Fibroblast of gingiva (primary cell): ENCODE data around the gene GNB3.
A peak's percentile ranks its signal among the peaks of the same experiment; 100 is the strongest.

Experiments
- DNase-seq: peaks from one replicate; pipeline ENCODE4 v3.0.0-alpha.2; 2011; ENCODE audit warnings: low read depth

The GNB3 gene

DNA sequence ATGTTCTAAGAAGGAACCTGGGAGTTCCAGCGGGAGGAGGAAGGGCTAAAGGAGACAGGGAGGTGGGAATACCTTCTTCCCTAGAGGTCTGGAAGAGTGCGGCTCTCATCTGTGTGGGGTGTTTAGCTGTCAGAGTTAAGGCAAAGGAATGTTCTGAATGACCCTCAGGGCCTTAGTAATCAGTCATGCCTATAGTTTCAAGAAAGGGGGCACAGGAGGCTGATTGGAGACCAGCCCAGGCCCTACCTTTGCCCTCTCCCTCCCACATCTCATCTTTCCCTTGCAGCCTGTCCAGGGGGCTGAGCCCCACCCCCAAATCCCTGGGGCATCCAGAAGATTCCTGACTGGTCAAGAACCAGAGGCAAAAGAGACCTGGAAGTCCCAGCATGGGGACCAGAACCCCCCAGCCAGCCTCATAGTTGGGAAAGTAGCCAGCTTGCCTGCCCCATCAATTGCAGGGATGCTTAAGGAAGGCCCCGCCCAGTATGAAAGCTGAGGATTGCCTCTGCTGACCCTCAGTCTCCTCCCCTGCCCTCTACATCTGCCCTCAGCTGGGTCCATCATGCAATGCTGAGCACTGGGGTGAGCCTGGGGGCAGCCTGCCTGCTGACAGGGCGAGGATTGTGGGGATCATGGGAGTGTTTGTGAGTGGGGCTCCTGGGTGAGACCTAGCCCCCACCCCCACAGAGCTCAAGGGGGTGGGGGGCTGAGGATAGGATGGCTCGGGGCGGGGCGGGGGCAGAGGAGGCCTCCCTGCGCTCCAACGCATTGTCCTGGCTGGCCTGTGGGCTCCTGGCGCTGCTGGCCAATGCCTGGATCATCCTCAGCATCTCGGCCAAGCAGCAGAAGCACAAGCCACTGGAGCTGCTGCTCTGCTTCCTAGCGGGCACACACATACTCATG, 17.3 kb upstream of the GNB3 start:
- DNase-seq = no peak

DNA sequence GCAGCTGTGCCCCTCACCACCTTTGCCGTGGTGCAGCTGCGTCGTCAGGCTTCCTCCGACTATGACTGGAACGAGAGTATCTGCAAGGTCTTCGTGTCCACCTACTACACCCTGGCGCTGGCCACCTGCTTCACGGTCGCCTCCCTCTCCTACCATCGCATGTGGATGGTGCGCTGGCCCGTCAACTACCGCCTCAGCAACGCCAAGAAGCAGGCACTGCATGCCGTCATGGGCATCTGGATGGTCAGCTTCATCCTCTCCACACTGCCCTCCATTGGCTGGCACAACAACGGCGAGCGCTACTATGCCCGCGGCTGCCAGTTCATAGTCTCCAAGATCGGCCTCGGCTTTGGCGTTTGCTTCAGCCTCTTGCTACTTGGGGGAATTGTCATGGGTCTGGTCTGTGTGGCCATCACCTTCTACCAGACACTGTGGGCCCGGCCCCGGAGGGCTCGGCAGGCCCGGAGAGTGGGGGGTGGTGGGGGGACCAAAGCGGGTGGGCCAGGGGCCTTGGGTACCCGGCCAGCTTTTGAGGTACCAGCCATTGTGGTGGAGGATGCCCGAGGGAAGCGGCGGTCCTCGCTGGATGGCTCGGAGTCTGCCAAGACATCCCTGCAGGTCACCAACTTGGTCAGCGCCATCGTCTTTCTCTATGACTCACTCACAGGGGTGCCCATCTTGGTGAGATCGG, 16.5 kb upstream of the GNB3 start:
- DNase-seq = no peak

- no peak for DNase-seq
Observed at GRCh38 chr12:6824901-6825381, 15.8 kb upstream of the GNB3 start.

DNA sequence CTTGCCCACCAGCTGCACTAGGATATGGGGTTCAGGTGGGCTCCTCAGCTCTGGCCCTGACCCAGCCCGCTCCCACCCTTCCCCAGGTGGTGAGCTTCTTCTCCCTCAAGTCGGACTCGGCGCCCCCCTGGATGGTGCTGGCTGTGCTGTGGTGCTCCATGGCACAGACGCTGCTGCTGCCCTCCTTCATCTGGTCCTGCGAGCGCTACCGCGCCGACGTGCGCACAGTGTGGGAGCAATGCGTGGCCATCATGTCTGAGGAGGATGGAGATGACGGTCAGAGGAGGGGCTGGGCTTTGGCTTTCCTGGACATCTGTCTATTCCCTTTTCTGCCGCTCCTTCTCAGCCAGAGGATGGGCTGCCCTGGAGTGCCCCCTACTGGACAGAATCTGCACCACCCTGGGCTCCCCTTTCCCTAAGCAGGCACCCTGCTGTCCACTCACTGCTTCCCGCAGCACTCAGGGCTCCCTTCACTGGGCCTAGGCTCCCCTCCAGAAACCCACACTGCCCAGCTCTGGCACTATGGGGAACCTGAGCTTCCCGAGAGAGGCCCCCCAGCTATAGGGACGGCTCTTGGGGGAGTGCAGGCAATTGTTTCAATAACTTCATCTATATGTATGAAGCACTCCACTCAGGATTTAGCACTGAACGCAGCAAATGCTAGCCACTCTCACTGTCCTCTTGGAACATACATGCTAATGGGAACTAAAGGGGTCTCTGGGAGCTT, 15.2 kb upstream of the GNB3 start:
- peak; percentile 73 for DNase-seq

GRCh38 chr12:6826125-6826733, 14.5 kb upstream of the GNB3 start:
- DNase-seq = no peak

DNA sequence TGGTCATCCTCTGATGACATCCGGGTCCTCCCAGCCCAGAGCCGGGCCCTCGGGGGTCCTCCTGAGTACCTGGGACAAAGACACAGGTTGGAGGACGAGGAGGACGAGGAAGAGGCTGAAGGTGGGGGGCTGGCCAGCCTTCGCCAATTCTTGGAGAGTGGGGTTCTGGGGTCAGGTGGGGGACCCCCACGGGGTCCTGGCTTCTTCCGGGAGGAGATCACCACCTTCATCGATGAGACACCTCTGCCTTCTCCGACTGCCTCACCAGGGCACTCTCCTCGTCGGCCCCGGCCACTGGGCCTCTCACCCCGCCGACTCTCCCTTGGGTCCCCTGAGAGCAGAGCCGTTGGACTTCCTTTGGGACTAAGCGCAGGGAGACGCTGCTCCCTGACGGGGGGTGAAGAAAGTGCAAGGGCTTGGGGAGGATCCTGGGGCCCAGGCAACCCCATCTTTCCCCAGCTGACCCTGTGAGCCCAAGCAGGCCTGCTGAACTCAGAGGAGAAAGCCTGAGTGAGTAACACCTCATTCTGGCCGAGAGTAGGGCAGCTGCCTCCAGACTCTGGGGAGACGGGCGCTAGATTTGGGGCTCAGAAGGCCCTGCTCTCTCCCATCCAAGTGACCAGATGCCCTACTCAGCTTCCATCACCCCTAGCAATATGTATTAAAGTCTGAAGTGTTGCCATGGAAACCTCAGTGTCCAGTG, 13.8 kb upstream of the GNB3 start:
- DNase-seq = no peak

GRCh38 chr12:6827437-6827911, 13.3 kb upstream of the GNB3 start:
- DNase-seq = peak; percentile 73

DNA sequence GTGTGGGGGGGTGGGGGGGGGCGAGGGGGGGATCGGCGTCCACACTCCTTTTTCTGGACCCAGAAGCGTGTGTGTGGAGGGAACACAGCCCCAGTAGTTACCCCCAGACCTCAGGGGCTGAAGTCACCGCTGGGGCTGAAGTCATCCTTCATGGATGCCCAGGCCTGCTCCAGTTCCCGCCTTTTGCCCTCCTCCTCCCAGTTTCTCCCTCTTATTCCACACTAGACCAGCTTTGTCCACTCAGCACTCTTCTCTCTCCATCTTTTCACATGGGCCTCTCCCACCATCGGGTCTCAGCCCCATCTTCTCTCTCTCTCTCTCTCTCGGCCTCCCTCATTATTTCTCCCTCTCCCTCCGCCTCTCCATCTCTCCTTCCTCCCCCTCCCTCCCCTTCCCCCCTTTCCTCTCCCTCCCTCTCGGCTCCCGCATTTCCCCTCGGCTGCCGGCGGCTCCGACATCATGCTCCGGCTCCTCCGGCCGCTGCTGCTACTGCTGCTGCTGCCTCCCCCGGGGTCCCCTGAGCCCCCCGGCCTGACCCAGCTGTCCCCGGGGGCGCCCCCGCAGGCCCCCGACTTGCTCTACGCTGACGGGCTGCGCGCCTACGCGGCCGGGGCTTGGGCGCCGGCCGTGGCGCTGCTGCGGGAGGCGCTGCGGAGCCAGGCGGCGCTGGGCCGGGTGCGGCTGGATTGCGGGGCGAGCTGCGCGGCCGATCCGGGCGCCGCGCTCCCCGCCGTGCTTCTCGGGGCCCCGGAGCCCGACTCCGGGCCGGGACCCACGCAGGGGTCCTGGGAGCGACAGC, 12.5 kb upstream of the GNB3 start, which contains the start of gene P3H3:
P3H3 (plus strand) TSS at position 426 of the 799 bp plus-strand sequence; CDS start at position 460, 34 bp downstream.
- peak; percentile 52 for DNase-seq

- DNase-seq = peak; percentile 52
Observed at GRCh38 chr12:6828781-6829535, 11.8 kb upstream of the GNB3 start.

DNA sequence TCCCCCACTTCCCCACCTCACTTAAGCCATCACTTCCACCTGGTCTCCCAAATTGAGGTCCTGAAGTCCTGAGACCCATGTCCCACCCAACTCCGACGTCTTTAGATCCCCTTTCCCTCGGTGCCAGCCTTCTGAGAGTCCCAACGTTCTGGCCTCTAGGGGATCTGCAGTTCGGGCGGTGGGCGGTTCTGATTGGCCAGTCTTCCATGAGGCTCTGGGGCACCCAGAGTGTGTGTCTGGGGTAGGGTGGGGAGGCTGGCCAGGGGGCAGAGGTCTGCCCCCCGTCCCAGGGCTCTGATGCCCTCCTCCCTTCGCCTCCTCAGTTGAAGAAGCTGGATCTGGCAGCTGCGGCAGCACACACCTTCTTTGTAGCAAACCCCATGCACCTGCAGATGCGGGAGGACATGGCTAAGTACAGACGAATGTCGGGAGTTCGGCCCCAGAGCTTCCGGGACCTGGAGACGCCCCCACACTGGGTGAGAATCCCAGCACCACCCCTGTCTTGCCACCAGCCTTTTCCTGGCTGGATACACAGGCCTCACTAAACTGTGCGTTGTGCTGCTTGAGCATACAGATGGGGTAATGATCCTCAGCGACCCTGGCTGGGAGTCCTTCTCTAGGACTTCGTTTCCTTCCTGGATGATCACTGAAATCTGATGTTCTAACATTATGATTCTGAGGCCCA, 11.0 kb upstream of the GNB3 start:
- peak; percentile 24 for DNase-seq

DNA sequence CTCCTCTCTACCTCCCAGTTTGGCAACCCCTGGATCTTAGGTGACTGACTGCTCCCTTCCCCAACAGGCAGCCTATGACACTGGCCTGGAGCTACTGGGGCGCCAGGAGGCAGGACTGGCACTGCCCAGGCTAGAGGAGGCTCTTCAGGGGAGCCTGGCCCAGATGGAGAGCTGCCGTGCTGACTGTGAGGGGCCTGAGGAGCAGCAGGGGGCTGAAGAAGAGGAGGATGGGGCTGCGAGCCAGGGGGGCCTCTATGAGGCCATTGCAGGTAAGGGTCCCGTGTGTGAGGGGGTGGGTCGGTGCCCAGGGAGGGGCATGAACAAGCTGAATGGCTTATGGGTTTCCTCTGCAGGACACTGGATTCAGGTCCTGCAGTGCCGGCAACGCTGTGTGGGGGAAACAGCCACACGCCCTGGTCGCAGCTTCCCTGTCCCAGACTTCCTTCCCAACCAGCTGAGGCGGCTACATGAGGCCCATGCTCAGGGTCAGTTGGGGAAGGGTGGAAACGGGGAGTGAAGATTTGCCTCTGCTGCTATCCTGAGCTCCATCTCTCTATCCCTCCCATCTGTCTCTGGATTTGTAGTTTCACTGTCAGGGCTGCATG, 10.3 kb upstream of the GNB3 start:
- DNase-seq = no peak

- no peak for DNase-seq
Observed at GRCh38 chr12:6830999-6831398, 9.7 kb upstream of the GNB3 start.

GRCh38 chr12:6831450-6831995, 9.2 kb upstream of the GNB3 start:
- DNase-seq = no peak

- no peak for DNase-seq
Observed at GRCh38 chr12:6832125-6832524, 8.6 kb upstream of the GNB3 start.

GRCh38 chr12:6833189-6833890, 7.4 kb upstream of the GNB3 start:
- DNase-seq = no peak

GRCh38 chr12:6834254-6834653, 6.5 kb upstream of the GNB3 start:
- no peak for DNase-seq

GRCh38 chr12:6834873-6835272, 5.9 kb upstream of the GNB3 start:
- no peak for DNase-seq

DNA sequence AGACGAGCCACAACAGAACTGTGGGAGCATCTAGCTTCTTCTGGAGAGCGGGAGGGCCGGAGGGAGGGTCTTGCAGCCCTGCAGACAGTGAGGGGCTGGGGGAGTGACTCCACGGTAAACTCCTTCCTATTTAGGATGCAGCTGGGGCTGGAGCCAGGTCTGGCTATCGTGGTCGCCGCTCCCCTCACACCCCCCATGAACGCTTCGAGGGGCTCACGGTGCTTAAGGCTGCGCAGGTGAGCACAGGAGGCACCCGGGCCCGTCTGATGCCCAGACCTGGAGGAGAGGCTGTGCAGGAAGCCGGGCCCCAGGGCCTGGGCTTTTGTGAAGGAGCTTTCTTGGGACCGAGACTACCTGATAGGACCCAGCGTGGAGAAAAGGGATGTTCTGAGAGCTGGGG, 3.9 kb upstream of the GNB3 start:
- DNase-seq = no peak
